Hepatocyte (in vitro differentiated cells): ENCODE measurements around the gene MEGF11. TPM values are rescaled to one million over a fixed set of nuclear protein-coding genes. Genes with fewer than 3 reads are reported as not detected.

Source experiments
- DNase-seq: peaks from one replicate; pipeline ENCODE4 v3.0.0-alpha.2; 2016; ENCODE audit warnings: low spot score
- H2AFZ ChIP-seq: fragments of 200-600 bp; sonication (generic); 2 replicates; pipeline ENCODE4 v1.6.0; 2016; ENCODE audit warnings: antibody characterized with exemption, mild to moderate bottlenecking
- H3K27ac ChIP-seq: fragments of 200-600 bp; sonication (generic); 2 replicates; pipeline ENCODE4 v1.5.1; 2016; ENCODE audit warnings: mild to moderate bottlenecking
- H3K27me3 ChIP-seq: fragments of 200-600 bp; sonication (generic); 2 replicates; pipeline ENCODE4 v1.6.1; 2016
- H3K36me3 ChIP-seq: fragments of 200-600 bp; sonication (generic); replicated peaks from 2 replicates; pipeline ENCODE4 v1.5.1; 2016; ENCODE audit warnings: low read depth; ENCODE audit not compliant: insufficient read depth
- H3K4me1 ChIP-seq: fragments of 200-600 bp; sonication (generic); 2 replicates; pipeline ENCODE4 v1.5.1; 2016; ENCODE audit warnings: mild to moderate bottlenecking, moderate library complexity; ENCODE audit not compliant: insufficient read depth
- H3K4me2 ChIP-seq: fragments of 200-600 bp; sonication (generic); 2 replicates; pipeline ENCODE4 v1.6.0; 2016
- H3K4me3 ChIP-seq: fragments of 200-600 bp; sonication (generic); 2 replicates; pipeline ENCODE4 v1.5.1; 2016; ENCODE audit warnings: mild to moderate bottlenecking
- H3K79me2 ChIP-seq: fragments of 200-600 bp; sonication (generic); 2 replicates; pipeline ENCODE4 v1.6.0; 2017; ENCODE audit warnings: mild to moderate bottlenecking
- H3K9me2 ChIP-seq: fragments of 200-600 bp; sonication (generic); replicated peaks from 2 replicates; pipeline ENCODE4 v1.6.0; 2017; ENCODE audit warnings: mild to moderate bottlenecking; ENCODE audit not compliant: insufficient read depth
- H3K9me3 ChIP-seq: fragments of 200-600 bp; sonication (generic); 2 replicates; pipeline ENCODE4 v1.5.1; 2016; ENCODE audit warnings: low read depth, mild to moderate bottlenecking
- H4K20me1 ChIP-seq: fragments of 200-600 bp; sonication (generic); 2 replicates; pipeline ENCODE4 v1.6.0; 2016; ENCODE audit warnings: mild to moderate bottlenecking; ENCODE audit not compliant: insufficient read depth, poor library complexity, severe bottlenecking
- CTCF ChIP-seq: fragments of 200-600 bp; sonication (generic); IDR thresholded peaks from 2 replicates; pipeline ENCODE4 v1.5.1; 2016; ENCODE audit warnings: antibody characterized with exemption, mild to moderate bottlenecking; ENCODE audit not compliant: poor library complexity
- EZH2 ChIP-seq: fragments of 200-600 bp; sonication (generic); IDR thresholded peaks from 2 replicates; pipeline ENCODE4 v1.6.1; 2016; ENCODE audit warnings: antibody characterized with exemption, mild to moderate bottlenecking, borderline replicate concordance
- EZH2phosphoT487 ChIP-seq: fragments of 200-600 bp; sonication (generic); IDR thresholded peaks from one replicate; pipeline ENCODE4 v1.6.1; 2018; ENCODE audit warnings: antibody characterized with exemption, mild to moderate bottlenecking, low read depth, moderate library complexity; ENCODE audit not compliant: unreplicated experiment, severe bottlenecking
- WGBS: methylation state at CpG from one replicate; pipeline ENCODE4 v1.1.6; 2016; ENCODE audit warnings: low lambda C conversion rate; ENCODE audit errors: missing lambda C conversion rate; 5-methylcytosine and 5-hydroxymethylcytosine counted together
- polyA plus RNA-seq: library from polyadenylated mRNA; unstranded; fragments of >200 nt; fragmentation: Nextera tagmentation; extraction: Ambion mirVana; gene quantifications from 2 replicates; pipeline ENCODE4 v1.2.1, GENCODE V29; 2016
- total RNA-seq: library from RNA; depleted of rRNA; stranded (reverse); fragments of >200 nt; gene quantifications from 2 replicates; pipeline ENCODE4 v1.2.3, GENCODE V29; 2014

MEGF11 gene
- total and polyA plus RNA-seq, 2 experiments from 2014 or later, result 0.07 to 0.25 TPM

GRCh38 chr15:66162286-66162685 lies 91.3 kb downstream of the MEGF11 start:
- H3K36me3 ChIP-seq, result no peaks in the 10 kb centered on the region
- no peaks in the 10 kb centered on the region for H3K9me3 ChIP-seq
- peaks cover 4% of the 10 kb centered on the region for H3K27me3 ChIP-seq
- no peak overlapping the region for H3K4me2 ChIP-seq
- H4K20me1 ChIP-seq, result no peaks in the 10 kb centered on the region
- H3K4me1 ChIP-seq, result no peaks in the 10 kb centered on the region
- no peak overlapping the region for H3K4me3 ChIP-seq
- TF ChIP-seq EZH2phosphoT487 (no peak), EZH2 (no peak), CTCF (no peak)
- no peaks in the 10 kb centered on the region for H3K9me2 ChIP-seq
- 74% methylated on average over 2 of the region's 2 CpGs for WGBS
- H2AFZ ChIP-seq, result no peak overlapping the region
- no peaks in the 10 kb centered on the region for H3K79me2 ChIP-seq
- H3K27ac ChIP-seq, result no peak overlapping the region
- DNase-seq, result no peak

- DNase-seq, result no peak
- peaks cover 4% of the 10 kb centered on the region for H3K27me3 ChIP-seq
- no peak overlapping the region for H2AFZ ChIP-seq
- no peaks in the 10 kb centered on the region for H3K9me3 ChIP-seq
- H3K4me2 ChIP-seq, result no peak overlapping the region
- H3K36me3 ChIP-seq, result no peaks in the 10 kb centered on the region
- H3K9me2 ChIP-seq, result no peaks in the 10 kb centered on the region
- H3K4me3 ChIP-seq, result no peak overlapping the region
- H3K79me2 ChIP-seq, result no peaks in the 10 kb centered on the region
- no peaks in the 10 kb centered on the region for H3K4me1 ChIP-seq
- no peaks in the 10 kb centered on the region for H4K20me1 ChIP-seq
- 90% methylated on average over 5 of the region's 5 CpGs for WGBS
- H3K27ac ChIP-seq, result no peak overlapping the region
- TF ChIP-seq EZH2phosphoT487, result no peak
- TF ChIP-seq CTCF, result no peak
- no peak for TF ChIP-seq EZH2
Observed at GRCh38 chr15:66161575-66162118, 91.9 kb downstream of the MEGF11 start.

- Histone ChIP-seq H4K20me1 (no peaks in the 10 kb centered on the region), H3K4me2 (no peak overlapping the region), H3K9me3 (no peaks in the 10 kb centered on the region), H3K4me1 (no peaks in the 10 kb centered on the region), H3K27me3 (peaks cover 4% of the 10 kb centered on the region), H3K4me3 (no peak overlapping the region), H2AFZ (no peak overlapping the region), H3K79me2 (no peaks in the 10 kb centered on the region), H3K27ac (no peak overlapping the region), H3K36me3 (no peaks in the 10 kb centered on the region), H3K9me2 (no peaks in the 10 kb centered on the region)
- DNase-seq, result no peak
- WGBS, result 92% methylated on average over 4 of the region's 4 CpGs
- no peak for TF ChIP-seq EZH2phosphoT487
- no peak for TF ChIP-seq CTCF
- TF ChIP-seq EZH2, result no peak
Observed at GRCh38 chr15:66161108-66161507, 92.4 kb downstream of the MEGF11 start.

GRCh38 chr15:66157507-66157906 lies 96.0 kb downstream of the MEGF11 start:
- Histone ChIP-seq H3K9me2 (no peaks in the 10 kb centered on the region), H3K36me3 (no peaks in the 10 kb centered on the region), H3K9me3 (no peaks in the 10 kb centered on the region), H3K4me2 (no peak overlapping the region), H3K27ac (no peak overlapping the region), H3K79me2 (no peaks in the 10 kb centered on the region), H2AFZ (no peak overlapping the region), H3K4me3 (no peak overlapping the region), H4K20me1 (no peaks in the 10 kb centered on the region), H3K27me3 (peaks cover 4% of the 10 kb centered on the region), H3K4me1 (no peaks in the 10 kb centered on the region)
- no peak for DNase-seq
- TF ChIP-seq EZH2phosphoT487, result no peak
- TF ChIP-seq EZH2, result no peak
- no peak for TF ChIP-seq CTCF
- 57% methylated on average over 2 of the region's 2 CpGs for WGBS
